GM20431 (cell line): ENCODE measurements around the gene DKK3.

ENCODE experiments used
- in situ Hi-C: fragments of 300-500 bp; cut with MseI, MboI; formaldehyde crosslinking; loops from one replicate; pipeline ENCODE4 v1.15.0; 2020; ENCODE audit warnings: low sequenced_read_pairs; ENCODE audit not compliant: unreplicated experiment

DKK3 gene

DNA sequence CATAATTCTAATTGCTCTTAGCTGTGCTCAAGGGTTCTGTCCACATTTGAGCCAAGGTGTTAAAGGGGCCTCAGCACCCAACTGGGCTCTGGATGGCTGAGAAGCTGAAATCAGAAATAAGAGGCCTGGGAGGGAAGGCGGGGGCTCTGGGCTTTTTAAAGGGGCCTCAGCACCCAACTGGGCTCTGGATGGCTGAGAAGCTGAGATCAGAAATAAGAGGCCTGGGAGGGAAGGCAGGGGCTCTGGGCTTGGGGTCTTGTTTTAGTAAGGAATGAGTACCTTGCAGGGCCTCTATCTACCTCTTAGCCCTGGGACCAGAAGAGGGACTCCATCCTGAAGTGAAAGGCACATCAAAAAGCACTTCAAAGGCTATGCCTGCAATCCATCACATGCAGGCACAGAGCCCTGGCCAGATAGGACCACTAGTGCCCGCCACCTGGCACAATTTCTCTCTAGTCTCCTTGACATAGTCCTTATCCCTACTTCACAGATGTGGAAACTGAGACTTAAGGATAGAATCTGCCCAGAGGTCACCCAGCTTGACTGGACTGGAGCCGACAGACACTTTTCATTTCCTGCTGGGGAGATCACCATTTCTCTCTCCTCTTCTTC, 35.6 kb downstream of the DKK3 start:
- in situ Hi-C loops = no loop called here

DNA sequence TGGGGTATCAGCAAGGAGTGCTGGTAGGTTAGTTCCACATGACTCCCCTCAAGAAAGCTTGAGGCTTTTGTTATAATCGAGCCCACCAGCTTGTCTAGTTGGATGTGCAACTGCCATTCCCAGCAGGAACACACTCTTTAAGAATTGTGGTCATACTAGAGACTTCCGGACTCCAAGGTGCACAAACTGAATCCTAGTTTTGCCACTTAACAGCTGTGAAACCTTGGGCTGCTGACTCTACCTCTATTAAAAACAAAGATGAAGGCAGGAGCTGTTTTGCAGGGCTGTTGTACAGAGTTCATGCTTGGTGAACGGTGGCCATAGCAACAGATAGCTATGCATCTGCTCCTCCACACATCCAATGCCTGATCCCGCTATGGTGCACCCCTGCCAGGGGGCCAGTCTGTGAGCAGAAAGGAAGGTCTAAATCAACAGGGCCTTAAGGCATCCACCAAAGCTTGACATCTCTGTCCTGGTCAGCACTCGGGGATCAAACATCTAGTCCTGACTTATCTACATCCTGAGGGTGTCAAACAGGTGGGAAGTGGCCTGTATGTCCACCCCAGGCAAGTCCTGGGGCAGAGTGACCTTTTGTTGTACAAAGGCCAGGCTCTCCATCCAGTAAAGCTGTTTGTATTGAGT, 36.4 kb downstream of the DKK3 start:
- in situ Hi-C loops = no loop called here

DNA sequence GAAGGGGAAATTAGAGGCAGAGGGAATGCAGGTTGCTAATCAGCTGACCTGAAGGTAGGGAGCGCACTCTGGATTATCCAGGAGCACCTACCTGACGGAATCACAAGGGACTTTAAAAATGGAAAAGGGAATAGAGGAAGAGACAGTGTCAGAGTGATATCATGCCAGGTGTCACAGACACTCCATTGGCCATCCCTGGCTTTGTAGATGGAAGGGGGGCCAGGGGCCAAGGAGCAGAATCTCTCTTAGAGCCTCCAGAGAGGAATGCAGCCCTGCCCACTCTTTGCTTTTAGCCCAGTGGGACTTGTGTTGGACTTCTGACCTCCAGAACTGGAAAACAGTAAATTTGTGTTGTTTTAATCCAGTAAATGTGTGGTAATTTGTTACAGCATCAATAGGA, 37.9 kb downstream of the DKK3 start:
- in situ Hi-C loops = no loop called here

DNA sequence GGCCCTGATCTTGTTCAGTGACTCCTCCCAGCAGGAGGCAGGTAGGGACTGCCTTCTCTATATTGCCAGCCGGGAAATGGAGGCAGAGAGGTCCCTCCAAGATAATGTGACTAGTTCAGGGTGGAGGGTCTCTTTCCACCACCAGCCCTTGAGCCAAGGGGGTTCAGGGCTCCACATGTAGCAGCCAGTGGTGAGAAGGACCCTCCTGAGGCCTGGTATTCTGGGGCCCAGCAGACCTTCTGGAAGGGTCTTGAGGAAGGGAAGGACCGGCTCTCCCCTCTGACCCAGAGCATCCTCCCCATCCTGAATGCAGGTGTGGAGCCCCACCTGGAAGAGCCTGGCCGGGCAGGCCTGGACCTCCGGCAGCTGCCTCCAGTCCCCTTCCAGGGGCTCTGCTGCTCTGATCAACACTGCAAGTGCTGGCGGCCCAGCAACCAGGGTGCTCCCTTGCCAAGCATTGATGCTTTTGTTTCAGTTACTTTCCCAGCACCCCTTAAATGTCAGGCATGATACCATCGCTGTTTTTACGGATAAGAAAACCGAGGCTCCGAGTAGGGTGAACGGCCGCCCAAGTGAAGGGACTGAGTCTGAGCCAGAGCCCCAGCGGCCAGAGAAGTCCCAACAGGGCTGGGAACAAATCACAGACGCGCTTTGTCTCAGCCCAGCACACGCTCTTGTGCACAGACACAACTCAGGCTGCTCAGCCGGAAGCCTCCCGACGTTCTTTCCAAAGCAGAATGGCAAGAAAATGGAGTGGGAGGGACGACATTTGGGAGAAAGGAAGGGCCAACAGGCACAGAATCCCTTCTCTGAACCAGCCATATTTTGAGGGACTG, 38.8 kb downstream of the DKK3 start:
- in situ Hi-C loops = no loop called here

DNA sequence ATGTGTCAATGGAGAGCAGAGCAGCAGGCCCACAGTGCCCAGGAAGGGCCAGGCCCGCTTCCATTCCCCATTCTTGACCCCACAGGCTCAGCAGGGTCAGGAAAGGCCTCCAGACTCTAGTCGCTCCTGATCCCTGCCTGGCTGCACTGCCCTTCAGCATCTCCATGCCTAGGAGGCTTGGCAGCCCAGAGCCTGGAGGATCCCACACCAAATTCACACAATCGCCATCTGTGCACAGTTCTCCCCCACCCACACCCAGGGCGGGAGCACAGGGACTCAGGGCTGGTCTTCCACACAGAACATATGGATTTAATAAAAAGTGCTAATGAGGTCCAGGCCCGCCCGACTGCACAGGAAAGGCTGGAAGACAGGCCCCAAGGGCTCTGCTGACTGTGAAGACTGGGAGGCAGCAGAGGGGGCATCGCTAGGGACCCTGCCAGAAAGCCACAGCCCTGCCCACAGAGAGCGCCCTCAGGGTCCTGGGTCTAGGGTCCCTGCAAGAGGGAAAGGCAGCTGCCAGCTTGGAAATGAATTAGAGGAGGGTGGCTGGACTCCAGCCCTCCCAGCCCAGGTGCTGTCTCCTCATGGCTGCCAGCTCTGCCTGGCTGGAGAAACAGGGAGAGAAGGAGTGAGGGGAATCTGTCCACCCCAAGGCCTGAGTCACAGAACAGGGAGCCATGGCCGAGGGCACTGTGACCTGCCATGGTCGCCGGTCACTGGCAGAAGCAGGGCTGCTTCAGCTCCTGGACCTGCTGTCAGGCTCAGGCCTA, 39.7 kb downstream of the DKK3 start:
- in situ Hi-C loops = no loop called here

DNA sequence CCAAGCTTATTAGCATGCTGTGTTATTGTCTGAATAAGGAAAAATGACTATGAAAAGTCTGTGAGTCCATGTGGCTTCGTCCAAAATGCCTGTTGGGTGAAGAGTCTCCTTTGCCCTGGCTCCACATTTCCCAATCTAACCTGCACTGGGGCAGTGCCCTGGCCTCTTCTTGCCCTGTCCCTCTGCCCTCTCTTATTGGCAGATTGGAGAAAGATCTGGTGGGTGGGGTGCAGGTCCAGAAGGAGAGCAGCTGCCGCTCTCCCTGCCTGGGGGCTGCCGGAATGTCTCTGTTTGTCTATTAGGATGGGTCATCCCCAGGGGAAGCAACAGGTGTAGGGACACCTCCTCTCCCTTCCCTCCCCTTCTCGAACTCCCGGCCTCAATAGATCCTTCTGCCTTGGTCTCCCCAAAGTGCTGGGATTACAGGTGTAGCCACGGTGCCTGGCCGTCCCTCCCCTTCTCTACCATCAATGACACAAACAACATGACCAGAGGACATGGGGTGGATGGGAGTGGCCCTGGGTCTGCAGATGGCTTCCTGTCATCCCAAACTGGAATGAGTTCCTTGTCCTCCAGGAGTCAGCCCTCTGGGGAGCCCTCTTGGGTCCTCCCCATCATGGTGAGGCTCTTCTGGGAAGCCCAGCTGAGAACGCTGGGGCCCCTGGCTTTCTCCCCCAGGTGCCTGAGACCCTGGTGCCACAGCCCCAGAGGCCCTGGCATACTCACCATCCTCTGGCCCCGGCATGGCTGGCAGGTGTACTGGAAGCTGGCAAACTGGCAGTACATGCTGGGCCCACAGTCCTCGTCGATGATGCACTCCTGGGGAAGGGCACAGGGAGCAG, 40.5 kb downstream of the DKK3 start:
- in situ Hi-C loops = no loop called here

DNA sequence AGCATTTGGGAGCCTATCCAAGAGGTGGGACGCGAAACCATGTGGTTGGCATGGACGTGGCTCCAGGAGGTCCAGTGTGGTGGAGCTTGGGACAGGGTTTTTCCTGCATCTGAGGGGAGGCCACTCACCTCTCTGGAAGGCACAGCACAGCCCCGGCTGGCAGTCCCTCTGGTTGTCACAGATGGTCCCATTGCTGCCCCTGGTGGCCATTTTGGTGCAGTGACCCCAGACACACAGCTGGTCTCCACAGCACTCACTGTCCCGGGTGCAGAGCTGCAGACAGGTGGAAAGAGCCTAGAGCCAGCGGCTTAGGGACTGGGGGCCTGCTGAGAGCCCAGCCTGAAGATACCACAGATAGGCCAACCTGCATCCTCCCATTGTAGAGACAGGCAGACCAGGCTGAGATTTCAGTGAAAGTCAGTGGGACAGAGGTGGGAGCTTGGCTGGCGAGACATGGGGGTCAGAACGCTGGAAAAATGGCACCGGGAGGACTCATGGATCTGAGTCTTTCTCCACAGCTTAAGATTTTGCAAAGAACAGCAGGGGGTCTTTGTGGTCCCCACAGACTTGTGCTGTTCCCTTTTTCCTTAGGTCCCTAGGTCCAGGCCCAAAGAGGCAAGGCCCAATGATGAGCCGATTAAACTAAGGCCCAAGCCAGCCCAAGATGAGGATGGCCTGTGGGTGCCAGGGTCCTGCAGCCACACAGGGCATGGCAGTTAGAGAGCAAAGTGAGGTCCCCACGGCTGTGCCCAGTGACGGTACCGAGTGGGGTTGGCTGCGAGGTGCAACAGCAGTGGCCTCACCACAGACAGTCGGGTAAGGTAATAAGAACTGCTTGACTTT, 41.4 kb downstream of the DKK3 start:
- in situ Hi-C loops = no loop called here

DNA sequence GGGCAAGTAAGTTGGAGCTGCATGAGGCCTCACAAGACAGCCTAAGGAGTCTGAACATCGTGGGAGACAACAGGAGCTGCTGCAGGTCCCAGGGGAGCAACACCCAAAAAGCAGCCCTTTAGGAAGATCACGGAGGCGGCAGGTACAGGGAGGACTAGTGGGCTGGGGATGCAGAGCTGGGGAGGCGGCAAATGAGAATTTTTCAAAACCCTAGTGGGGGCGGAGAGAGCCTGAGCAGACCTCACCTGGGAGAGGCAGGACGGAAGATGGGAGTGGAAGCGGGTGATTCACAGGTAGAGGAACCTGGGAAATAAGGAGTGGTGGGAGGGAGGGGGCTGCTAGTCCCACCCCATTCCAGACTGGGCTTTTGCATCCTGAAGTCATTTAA, 42.1 kb downstream of the DKK3 start:
- in situ Hi-C loops = no loop called here

DNA sequence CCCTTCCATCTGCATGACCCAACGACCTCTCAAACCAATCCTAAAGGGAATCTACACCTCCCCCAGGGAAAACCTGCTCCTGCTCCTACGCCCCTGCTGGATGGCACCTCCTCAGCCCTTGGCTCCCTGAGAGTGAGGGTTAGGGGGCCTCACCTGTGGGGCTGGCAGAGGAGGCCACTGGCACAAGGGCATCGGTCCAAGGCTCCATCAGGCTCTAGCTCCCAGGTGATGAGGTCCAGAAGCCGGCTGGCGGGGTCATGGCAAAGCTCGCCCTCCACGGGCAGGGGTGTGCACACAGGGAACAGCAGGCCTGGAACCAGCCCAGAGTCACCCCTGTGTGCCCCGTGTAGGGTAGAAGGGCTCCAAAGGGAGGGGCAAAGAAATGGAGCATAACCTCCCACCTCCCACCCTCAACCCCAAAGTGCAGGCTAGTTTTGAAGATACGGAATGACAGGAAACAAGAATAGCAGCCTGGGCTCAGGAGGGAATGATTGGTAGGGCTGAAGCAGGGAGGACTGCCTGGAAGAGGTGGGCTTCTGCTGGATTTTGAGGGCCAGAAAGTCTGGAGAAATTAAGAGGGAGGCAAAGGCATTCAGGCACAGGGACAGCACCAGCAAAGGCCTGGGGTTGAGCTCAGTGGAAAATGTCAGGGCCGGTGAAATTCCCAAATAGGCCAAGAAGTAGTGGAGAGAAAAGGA, 42.6 kb downstream of the DKK3 start:
- in situ Hi-C loops = no loop called here

DNA sequence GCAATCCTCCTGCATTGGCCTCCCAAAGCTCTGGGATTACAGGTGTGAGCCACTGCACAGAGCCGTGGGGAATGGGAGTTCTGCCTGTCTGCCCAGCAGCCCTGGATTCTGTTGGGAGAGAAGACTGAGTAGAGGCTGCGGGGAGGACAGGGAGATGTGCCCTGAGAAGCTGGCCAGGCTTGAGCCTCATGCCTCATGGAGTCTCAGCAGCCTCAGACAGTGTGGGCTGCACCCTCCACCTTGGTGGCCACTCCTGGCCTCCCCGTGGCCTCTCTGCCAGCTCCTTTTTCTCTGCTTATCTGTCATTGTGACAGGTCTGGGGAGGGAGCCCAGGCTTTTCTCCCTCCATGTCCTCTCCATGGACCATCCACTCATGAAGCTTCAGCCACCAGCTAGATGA, 43.2 kb downstream of the DKK3 start:
- in situ Hi-C loops = no loop called here

DNA sequence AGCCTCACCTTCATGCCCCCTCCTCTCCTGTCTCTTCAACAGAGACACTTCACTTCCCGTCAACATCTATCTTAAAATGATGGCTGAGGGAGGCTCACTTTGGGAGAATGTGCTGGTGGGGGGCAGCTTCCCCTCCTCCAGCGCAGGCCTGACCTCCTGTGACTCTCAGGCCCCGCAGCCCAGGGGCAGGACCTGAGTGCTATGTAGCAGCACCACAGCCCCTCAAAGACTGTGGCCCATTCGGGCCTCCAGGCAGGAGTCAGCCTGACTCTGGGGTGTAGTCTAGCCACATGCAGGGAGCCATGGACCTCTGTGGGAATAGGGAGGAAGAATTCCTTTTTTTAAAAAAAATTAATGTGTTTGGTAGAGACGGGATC, 43.7 kb downstream of the DKK3 start:
- in situ Hi-C loops = no loop called here

DNA sequence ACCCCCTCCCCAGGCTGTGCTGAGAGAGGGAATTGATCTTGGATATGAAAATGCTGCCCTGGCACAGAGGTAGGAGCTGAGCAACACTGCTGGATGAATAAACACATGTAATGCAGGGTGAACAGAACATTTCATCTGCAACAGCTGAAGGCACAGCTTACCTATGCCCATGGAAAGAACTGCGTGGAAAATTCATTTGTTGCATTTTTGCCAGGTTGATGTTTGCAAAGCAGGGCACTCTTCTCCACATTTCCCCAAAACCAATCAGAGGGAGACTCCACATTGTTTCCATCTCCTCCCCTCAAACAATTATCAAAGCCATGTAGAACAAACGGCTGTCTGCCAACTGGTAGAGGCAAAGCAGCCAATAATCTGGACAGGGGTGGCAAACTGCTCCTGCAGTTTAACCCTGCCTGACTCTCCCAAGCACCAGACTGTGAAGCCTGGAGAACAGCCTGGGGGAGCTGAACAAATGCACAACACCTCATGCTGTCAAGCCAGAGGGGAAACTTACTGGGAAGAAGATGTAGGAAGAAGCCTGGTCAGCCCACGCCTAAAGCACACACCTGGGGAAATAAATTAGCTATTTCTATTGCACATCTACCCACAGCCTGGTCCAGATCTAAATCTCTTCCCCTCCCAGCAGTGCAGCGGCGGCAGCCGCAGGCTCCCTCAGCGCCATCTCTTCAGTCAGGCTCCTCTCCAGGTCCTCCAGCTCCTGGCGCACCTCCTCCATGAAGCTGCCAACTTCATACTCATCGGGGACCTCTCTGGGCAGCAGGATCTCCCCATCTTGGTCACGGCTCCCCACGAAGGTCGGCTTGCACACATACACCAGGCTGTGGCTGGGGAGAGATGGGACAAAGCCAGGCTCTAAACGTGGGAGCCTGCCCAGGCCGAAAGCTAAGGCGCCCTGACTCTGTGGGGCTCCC, 44.3 kb downstream of the DKK3 start:
- in situ Hi-C loops = no loop called here

DNA sequence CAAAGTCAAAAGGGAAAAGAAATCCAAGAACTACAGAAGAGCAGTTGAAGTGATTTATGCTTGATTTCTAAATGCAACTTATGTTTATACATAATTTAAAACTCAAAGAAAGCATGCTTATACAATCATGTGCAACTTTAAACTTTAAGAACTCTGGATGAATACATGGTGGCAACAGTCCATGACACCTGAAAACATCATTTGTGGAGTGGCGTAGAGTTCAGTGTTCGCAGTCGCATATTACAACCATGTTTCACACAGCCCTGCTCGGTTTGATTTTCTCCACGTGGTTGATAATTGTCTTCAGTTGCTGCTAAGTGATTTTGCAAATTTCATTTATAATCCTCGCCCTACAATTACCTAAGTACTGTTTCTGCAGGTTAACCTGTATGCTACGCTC, 45.4 kb downstream of the DKK3 start:
- in situ Hi-C loops = no loop called here

DNA sequence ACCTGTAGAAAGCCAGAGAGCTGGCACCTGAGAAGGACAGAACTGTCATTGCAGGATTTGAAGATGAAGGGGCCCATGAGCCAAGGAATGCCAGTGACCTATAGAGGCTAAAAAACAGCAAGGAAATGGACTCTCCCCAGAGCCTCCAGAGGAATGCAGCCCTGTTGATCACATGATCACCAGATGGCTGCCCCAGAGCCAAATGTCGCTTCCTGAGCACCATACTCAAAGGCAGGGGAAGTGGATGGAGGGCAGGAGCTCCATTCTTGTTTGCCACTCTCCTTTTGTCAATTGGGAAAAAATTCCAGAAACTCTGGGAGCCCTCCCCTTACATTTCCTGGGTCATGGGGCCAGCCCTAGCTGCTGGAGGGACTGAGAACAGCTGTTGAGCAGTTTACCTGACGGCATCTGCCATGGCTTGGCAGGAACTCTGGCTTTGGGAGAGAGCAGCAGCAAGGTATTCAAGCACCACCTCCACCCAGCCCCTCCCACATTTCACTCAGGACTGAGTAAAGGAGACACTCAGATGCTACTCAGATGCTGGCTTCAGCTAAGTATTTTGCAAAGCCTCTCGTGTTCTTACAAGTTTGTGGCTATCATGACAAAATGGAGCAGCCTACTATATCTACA, 46.9 kb downstream of the DKK3 start:
- in situ Hi-C loops = no loop called here

DNA sequence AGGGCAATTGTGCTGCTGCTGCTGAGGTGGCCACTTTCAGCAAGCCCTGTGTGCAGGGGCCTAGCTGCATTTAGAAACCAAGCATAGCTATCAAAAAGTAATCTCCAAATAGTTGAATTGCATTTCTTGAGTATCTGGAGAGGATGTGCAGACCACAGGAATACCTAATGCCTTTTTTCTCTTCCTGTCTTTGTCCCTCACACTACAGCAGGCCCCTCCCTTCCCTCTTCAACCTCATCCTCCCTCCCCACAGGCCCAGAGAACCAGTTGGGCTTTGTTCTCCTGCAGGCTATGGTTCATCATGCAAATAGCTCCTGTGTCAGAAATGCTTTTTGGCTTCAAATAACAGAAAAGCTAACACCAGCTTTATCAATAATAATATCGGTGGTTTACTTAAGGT, 47.7 kb downstream of the DKK3 start:
- in situ Hi-C loops = no loop called here

DNA sequence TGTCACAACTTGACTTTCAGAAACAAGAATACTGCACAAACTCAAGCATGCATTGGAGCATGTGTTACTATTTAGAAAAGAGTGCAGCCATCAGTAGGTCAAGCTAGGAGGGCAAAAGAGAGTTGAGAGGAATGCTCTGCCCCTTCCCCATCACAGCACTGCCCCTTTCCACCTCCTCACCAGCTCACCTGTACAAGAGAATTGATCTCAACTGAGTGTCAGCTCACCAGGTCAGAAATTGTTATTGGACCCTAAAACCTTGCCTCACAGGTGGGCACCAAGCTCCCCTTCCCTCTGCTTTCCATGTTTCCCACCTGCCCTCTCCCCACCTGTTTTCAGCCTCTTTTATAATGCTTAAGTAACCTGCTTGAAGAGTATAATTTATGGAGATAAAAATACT, 48.8 kb downstream of the DKK3 start:
- in situ Hi-C loops = no loop called here
